ENCODE results near the gene SLC2A4RG.
"Not testable (repeated sequence)": the region's sequence is repeated elsewhere in the genome, so short reads cannot be mapped to it uniquely, and the experiment has no call there.

The SLC2A4RG gene

GRCh38 chr20:63754008-63754407, 14.4 kb downstream of the SLC2A4RG start:
- DNase-seq (ENCODE audit: low read depth): no peak

DNA sequence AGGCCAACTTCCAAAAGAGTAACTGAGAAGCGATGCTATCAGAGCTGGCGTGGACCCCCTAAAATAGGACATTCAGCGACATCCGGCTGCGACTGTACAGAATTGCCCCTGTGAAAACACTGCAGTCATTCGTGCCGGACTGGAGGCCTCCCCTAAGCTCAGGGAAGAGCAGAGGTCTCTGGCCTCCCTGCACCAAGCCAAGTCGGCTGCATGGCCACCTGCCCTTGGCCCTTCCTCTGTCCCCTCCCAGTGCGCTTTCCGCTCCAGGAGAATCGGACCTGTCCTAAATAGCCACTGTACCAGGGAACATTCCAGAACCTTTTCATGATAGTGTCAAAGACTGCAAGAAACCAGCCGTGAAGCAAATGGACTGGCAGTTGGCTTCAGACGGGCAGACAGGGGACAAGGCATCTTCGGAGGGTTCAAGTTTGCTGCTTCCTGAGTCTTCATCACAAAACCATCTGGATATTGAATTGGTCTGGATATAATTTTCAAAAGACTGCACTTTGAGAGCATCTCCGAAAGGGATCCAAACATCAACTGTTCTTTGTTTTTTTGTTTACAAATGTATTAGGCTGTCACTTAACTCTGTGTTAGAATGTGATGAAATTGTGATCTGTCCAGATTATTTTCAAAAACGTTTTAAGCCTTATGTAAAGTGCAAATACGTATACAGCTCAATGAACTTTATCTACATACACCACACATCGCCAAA, 16.5 kb downstream of the SLC2A4RG start:
- no peak for DNase-seq (ENCODE audit: low read depth)

GRCh38 chr20:63756648-63756991, 17.0 kb downstream of the SLC2A4RG start:
- DNase-seq (ENCODE audit: low read depth): no peak

DNA sequence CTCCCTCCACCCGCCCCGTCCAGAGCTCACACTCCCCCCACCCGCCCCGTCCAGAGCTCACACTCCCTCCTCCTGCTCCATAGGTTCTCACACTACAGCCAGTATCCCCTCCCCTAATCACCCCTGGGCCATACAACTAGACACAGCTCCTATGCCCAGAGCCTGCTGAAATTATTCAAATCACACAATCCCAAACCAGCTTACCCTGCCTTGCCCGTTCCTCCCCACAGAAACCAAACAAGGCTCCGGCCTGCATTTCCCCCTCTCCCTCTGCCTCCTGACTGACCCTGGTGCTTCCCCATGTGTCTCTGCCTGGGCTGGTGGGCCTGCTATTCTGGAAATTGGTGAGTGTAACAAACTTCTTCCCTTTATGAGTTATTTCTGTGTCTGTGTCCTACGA, 18.6 kb downstream of the SLC2A4RG start:
- DNase-seq (ENCODE audit: low read depth): no peak

DNA sequence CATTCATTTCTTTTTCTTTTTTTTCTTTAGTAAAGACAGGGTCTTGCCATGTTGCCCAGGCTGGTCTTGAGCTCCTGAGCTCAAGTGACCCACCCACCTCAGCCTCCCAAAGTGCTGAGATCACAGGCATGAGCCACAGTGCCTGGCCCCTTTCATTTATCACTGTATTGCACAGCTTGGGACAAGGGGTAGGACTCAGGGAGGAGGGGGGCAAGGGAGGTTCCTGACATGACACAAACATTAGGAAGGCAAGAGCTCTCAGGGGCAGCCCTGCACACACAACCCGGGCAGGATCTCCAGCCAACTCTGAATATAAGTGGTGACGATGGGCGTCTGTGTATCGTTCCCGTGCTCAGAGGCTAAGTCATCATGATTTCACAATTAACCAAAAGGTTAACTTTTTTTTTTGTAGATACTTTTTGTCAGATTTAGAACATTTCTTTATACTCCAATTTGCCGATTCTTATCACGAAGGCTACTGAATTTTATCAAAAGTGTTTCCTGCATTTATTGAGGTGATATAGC, 19.9 kb downstream of the SLC2A4RG start:
- no peak for DNase-seq (ENCODE audit: low read depth)

DNA sequence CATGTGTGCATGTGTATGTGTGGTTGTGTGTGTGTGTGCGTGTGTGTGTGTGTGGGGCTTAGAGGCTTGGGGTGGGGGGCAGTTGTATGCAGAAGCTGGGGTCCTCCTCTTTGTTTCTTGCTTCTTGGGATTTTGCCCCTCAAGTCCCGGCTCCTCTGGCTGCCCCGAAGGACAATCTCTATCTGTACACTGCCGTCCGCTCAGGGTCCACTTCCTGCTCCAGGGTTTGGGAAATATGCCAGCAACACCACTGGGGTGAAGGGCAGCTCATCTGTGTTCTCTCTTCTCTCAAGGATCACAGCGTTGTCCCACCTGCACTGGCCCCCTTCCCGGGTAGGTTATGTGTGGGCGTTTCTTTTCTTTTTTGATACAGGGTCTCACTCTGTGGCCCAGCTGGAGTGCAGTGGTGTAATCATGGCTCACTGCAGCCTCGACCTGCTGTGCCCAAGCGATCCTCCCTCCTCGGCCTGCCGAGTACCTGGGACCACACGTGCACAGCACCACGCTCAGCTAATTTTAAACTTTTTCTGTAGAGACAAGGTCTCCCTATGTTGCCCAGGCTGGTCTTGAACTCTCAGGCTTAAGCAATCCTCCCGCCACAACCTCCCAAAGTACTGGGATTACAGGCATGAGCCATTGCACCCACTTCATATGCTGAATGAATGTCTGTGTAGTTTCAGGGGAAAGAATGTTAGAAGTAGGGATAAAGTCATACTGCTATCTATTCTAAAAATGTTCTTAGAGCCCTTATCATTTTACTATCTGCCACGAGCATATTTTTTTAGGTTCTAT, 25.7 kb downstream of the SLC2A4RG start:
- no peak for DNase-seq (ENCODE audit: low read depth)

DNA sequence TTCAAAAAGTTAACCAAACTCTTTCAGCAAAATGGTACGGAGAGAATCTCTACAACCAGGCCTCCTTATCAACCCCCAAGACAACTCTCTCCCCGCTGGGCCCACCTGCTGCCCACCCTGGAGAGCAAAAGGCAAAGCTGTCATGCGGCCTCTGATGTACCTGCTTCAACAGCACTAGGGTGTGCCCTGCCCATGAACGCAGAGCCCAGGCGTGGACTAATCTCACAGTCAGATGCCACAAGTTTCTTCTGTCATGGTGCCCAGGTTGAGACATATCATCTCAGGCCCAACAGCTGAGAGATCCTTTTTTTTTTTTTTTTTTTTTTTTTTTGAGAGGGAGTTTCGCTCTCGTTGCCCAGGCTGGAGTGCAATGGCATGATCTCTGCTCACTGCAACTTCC, 26.3 kb downstream of the SLC2A4RG start:
- DNase-seq (ENCODE audit: low read depth): no peak

DNA sequence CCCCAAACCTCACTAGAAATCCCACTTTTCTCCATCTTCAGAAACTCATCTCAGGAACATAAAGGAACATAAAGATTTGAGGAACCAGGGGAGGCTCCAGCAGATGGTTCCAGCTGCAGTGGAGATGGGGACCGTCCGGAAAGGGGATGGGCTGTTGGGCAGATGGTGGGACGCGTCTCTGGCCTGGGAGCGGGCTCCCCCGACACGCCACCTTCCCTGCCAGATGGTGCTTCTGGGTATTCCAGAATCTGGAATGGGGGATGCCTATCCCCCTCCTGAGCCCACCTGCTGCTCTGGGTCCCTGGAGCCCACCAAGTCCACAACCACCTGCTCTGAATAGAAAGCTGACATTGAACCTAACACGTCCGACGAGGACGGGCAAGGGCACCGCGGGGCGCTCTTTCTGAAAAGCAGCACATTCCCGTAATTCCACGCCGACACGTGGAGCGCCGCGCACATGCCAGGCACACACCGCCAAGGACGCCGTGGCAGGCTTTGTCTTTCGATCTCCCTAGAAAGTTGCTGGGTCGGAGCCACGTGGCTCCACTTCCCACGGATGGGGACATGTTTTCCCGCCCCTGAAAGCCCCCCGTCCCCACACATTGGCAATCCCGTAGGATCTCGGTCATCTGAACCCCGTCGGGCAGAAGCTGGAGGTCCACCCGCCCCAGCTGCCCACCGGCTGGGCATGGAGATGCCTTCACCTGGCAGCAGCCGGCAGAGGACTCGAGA, 27.3 kb downstream of the SLC2A4RG start:
- no peak for DNase-seq (ENCODE audit: low read depth)

DNA sequence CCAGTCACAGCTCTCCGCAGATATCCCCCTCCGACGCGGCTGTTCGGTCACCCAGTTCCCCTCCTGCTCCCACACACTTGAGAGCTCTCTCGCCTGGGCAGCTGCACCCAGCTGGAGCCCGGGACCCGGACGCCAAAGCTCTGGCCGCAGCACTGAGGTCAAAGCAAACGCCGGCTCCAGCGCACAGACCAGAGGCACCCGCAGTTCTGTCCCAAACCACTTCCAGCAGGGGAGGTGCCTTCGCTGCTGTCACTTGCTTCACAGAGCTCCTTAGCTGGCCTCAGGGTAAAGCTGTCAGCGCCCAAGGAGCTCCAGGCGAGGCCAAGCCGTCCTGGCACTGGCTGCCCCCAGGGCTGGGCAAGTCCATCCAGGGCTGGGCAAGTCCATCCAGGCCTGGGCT, 27.9 kb downstream of the SLC2A4RG start:
- no peak for DNase-seq (ENCODE audit: low read depth)

DNA sequence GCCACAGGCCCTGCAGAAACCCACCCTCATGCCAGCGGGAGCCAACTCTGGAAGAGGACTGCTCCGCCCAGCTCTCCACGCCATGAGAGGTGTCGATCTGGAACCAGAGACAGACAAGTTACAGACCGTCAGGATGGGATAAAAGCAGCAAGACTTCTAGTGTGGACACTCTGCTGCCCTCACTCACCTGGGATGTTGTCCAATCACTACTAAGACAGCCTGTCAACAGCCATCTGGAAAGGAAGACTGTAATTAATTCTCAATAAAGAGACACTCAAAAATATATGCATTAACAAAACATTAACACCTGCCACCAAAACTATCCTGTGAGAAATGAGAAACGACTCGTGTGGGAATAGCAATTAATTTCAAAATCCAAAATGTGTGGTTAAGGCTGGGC, 28.3 kb downstream of the SLC2A4RG start:
- no peak for DNase-seq (ENCODE audit: low read depth)

GRCh38 chr20:63768591-63769515, 29.3 kb downstream of the SLC2A4RG start:
- no peak for DNase-seq (ENCODE audit: low read depth)

- DNase-seq (ENCODE audit: low read depth): no peak
Observed at GRCh38 chr20:63769891-63770474, 30.4 kb downstream of the SLC2A4RG start.

GRCh38 chr20:63771046-63771707, 31.6 kb downstream of the SLC2A4RG start:
- DNase-seq (ENCODE audit: low read depth): no peak

GRCh38 chr20:63772781-63773518, 33.4 kb downstream of the SLC2A4RG start:
- DNase-seq (ENCODE audit: low read depth): no peak

- no peak for DNase-seq (ENCODE audit: low read depth)
Observed at GRCh38 chr20:63773571-63774241, 34.1 kb downstream of the SLC2A4RG start.

- DNase-seq (ENCODE audit: low read depth): no peak
Observed at GRCh38 chr20:63774306-63774705, 34.7 kb downstream of the SLC2A4RG start.

DNA sequence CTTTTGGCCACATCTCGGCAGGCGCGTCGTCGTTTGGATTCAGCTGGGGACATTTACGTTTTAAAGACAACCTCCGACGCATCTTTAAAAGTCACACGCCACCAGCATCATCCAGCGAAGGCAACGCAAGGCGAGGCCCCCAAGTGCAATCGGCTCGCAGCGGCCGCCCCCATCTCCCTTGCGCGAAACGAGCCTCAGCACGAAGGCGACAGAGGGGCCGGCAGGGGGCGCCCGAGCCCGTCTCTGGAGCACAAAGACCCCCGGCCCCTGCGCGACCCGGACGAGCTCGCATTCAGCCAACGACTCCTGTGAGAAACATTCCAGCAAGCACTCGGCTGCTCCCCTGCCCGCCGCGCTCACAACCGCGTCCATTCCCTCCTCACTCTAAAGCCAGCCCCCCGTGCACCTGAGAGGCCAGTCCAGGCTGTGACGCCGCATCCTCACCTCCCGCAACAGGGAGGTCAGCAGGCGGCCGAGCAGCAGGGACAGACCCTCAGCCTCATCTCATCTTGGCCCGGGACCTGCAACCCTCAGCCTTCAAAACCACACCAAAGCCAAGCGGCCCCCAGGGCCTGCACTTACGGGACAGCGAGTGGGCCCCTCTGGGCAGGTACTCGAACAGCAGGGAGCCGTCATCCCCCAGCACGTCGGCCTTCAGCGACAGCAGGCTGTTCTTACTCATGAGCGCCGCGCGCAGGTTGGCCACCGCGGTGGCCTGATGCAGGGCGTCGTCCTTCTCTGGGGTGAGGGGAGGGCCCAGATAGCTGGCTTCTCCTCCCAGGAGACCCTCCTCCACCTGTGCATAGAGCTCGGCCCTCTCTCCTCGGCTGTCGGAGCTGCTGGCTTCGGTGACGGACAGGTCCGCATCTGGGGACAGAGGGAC, 35.8 kb downstream of the SLC2A4RG start:
- no peak for DNase-seq (ENCODE audit: low read depth)

- not testable (repeated sequence) for DNase-seq (ENCODE audit: low read depth)
Observed at GRCh38 chr20:63776875-63777274, 37.3 kb downstream of the SLC2A4RG start.
